Measurements from ENCODE around the gene LSMEM2. TPM values are rescaled to one million over a fixed set of nuclear protein-coding genes. Genes with fewer than 3 reads are reported as not detected.

LSMEM2 gene
- total and polyA plus RNA-seq, 2 of the 8 experiments (the other 6 are each of a cell fraction or from before 2014, with no cell fraction given), result 0.58 to 0.68 TPM

DNA sequence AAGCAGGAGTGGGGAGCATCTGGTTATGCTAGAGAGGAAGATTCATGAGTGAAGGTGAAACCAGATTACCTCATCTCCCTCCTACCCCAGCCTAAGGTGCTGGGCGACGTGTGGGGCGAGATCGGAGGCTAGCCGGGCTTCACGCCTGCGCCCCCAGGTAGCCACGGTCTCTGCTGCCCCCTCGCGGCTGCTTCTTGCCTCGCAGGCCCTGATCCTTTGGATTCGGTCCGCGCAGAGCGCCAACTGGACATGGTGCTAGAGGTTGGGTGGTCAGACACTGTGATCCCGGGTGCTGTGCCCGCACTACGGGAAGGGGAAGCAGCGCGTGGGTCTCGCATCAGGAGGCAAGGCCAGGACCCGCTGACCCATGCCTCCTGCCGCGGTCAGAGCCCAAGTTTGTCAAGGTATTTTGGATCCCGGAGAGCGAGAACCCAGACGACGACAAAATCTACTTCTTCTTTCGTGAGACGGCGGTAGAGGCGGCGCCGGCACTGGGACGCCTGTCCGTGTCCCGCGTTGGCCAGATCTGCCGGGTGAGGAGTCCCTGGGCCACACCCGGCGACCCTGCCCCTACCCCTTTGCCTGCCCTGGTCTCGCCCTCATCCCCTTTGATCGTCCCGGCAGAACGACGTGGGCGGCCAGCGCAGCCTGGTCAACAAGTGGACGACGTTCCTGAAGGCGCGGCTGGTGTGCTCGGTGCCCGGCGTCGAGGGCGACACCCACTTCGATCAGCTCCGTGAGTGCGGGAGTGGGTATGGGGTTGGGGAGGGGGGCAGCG lies 5.8 kb upstream of the LSMEM2 start (continued):
- TF ChIP-seq BCL11A (IDR thresholded peaks at IDR 0.05; ENCODE audit: low read depth in 2 of 2, low read length in 2 of 2), result no peak
- peak; percentile 35; the same call in 1 of the 2 replicates for TF ChIP-seq SP4 (IDR thresholded peaks at IDR 0.05; ENCODE audit: low read length)
- no peak for TF ChIP-seq TCF12 (IDR thresholded peaks at IDR 0.05; ENCODE audit: low read depth, low read length)
- no peak for TF ChIP-seq EGR1 (IDR thresholded peaks at IDR 0.05; ENCODE audit: borderline replicate concordance, low read depth, low read length)
- TF ChIP-seq, protein P1, sequence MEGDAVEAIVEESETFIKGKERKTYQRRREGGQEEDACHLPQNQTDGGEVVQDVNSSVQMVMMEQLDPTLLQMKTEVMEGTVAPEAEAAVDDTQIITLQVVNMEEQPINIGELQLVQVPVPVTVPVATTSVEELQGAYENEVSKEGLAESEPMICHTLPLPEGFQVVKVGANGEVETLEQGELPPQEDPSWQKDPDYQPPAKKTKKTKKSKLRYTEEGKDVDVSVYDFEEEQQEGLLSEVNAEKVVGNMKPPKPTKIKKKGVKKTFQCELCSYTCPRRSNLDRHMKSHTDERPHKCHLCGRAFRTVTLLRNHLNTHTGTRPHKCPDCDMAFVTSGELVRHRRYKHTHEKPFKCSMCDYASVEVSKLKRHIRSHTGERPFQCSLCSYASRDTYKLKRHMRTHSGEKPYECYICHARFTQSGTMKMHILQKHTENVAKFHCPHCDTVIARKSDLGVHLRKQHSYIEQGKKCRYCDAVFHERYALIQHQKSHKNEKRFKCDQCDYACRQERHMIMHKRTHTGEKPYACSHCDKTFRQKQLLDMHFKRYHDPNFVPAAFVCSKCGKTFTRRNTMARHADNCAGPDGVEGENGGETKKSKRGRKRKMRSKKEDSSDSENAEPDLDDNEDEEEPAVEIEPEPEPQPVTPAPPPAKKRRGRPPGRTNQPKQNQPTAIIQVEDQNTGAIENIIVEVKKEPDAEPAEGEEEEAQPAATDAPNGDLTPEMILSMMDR (IDR thresholded peaks at IDR 0.05; ENCODE audit: control extremely low read depth in 1 of 3, insufficient read depth in 1 of 3, low read depth in 1 of 3, low read length in 3 of 3), result peak in 2 of 3 experiments; percentile 98 to 99; a peak in 3 of 4 replicates
- no peak for TF ChIP-seq RXRA (IDR thresholded peaks at IDR 0.05; ENCODE audit: insufficient read depth, low read depth, low read length)
- no peak for TF ChIP-seq ZNF274 (IDR thresholded peaks at IDR 0.05; ENCODE audit: borderline replicate concordance, extremely low read depth, low read length)
- TF ChIP-seq MAFK (IDR thresholded peaks at IDR 0.05; ENCODE audit: low read depth, low read length), result no peak
- TF ChIP-seq RFX5 (IDR thresholded peaks at IDR 0.05; ENCODE audit: borderline replicate concordance, low read depth, low read length), result no peak
- TF ChIP-seq, protein P2, sequence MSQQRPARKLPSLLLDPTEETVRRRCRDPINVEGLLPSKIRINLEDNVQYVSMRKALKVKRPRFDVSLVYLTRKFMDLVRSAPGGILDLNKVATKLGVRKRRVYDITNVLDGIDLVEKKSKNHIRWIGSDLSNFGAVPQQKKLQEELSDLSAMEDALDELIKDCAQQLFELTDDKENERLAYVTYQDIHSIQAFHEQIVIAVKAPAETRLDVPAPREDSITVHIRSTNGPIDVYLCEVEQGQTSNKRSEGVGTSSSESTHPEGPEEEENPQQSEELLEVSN (IDR thresholded peaks at IDR 0.05), result peak; percentile 25; the same call in 1 of the 2 replicates
- peak; percentile 53; the same call in 1 of the 2 replicates for TF ChIP-seq GABPA (IDR thresholded peaks at IDR 0.05; ENCODE audit: borderline replicate concordance, insufficient read depth, low read length)
- TF ChIP-seq JUND (IDR thresholded peaks at IDR 0.05; ENCODE audit: low read length), result peak; percentile 46; the same call in 1 of the 2 replicates
- 0 out of 2 replicates have a peak, but pooled peaks have one; percentile 8 for TF ChIP-seq JUN (IDR thresholded peaks at IDR 0.05; ENCODE audit: low read depth, low read length)
- TF ChIP-seq YY1 (IDR thresholded peaks at IDR 0.05; ENCODE audit: low read depth, low read length), result 0 out of 2 replicates have a peak, but pooled peaks have one; percentile 45
- TF ChIP-seq SUZ12 (IDR thresholded peaks at IDR 0.05; ENCODE audit: low read length), result 0 out of 2 replicates have a peak, but pooled peaks have one; percentile 3
- 0 out of 4 replicates have a peak, but pooled peaks of 1 of the 2 experiments have one; percentile 57 for TF ChIP-seq SIN3A (conservative IDR thresholded peaks at IDR 0.05 in 1 of 2, IDR thresholded peaks at IDR 0.05 in 1 of 2; ENCODE audit: low read depth in 1 of 2, low read length in 2 of 2)
- TF ChIP-seq CHD1 (IDR thresholded peaks at IDR 0.05; ENCODE audit: low read depth, low read length), result no peak
- TF ChIP-seq SP2 (IDR thresholded peaks at IDR 0.05; ENCODE audit: low read length), result no peak
- peak; percentile 59 for TF ChIP-seq MAX (IDR thresholded peaks at IDR 0.05)
- TF ChIP-seq BRCA1 (IDR thresholded peaks at IDR 0.05; ENCODE audit: low read depth, low read length), result no peak
